Natural killer cell (primary cell): ENCODE results near the gene IFNA1. TPM values are rescaled to one million over a fixed set of nuclear protein-coding genes. Genes with fewer than 3 reads are reported as not detected.

Source experiments
- ATAC-seq, 3 donors: fragments of 150-1000 bp in 2 of 3; fragments of 200-7000 bp in 1 of 3; cut with Tn5 transposase; 1 replicate in 1 of 3; 2 replicates in 2 of 3; pipeline ENCODE4 v1.10.0; 2021; ENCODE audit warnings: mild to moderate bottlenecking in 2 of 3, moderate library complexity in 2 of 3
- DNase-seq, 2 donors: peaks; one replicate each; pipeline versions ENCODE4 v3.0.0 to v3.0.0-alpha.2; 2013 to 2021; ENCODE audit warnings: mixed read lengths in 1 of 2
- H3K27ac ChIP-seq: one replicate; pipeline ENCODE4 v1.5.1; 2013; ENCODE audit warnings: mild to moderate bottlenecking, low read length
- H3K27me3 ChIP-seq: one replicate; pipeline ENCODE4 v1.6.1; 2013; ENCODE audit warnings: low read length; ENCODE audit not compliant: control insufficient read depth, insufficient read depth
- H3K36me3 ChIP-seq: one replicate; pipeline ENCODE4 v1.6.1; 2013; ENCODE audit warnings: low read length; ENCODE audit not compliant: control insufficient read depth, insufficient read depth
- H3K4me1 ChIP-seq: one replicate; pipeline ENCODE4 v1.6.1; 2013; ENCODE audit warnings: low read length; ENCODE audit not compliant: control insufficient read depth, insufficient read depth
- H3K4me3 ChIP-seq: one replicate; pipeline ENCODE4 v1.5.1; 2013; ENCODE audit warnings: low read length
- H3K9me3 ChIP-seq: one replicate; pipeline ENCODE4 v1.6.1; 2013; ENCODE audit warnings: low read length; ENCODE audit not compliant: control insufficient read depth, insufficient read depth
- H3K27ac Mint-ChIP-seq, 2 donors: one replicate each; pipeline ENCODE4 v1.8.0; 2022; ENCODE audit warnings: mild to moderate bottlenecking in 2 of 2, mixed read lengths in 2 of 2, moderate library complexity in 1 of 2
- H3K27me3 Mint-ChIP-seq, 2 donors: one replicate each; pipeline ENCODE4 v1.8.0; 2022; ENCODE audit warnings: low read depth in 2 of 2, mixed read lengths in 2 of 2
- H3K36me3 Mint-ChIP-seq: one replicate; pipeline ENCODE4 v1.8.0; 2022; ENCODE audit warnings: mixed read lengths
- H3K4me1 Mint-ChIP-seq, 2 donors: one replicate each; pipeline ENCODE4 v1.8.0; 2022; ENCODE audit warnings: mixed read lengths in 2 of 2
- H3K4me3 Mint-ChIP-seq: one replicate; pipeline ENCODE4 v1.8.0; 2022; ENCODE audit warnings: mild to moderate bottlenecking, moderate library complexity, mixed read lengths
- H3K9me3 Mint-ChIP-seq, 2 donors: one replicate each; pipeline ENCODE4 v1.8.0; 2022; ENCODE audit warnings: mixed read lengths in 2 of 2
- WGBS: methylation state at CpG from one replicate; pipeline ENCODE4 v1.1.7; 2013; ENCODE audit warnings: missing lambda C conversion rate; ENCODE audit not compliant: insufficient coverage; 5-methylcytosine and 5-hydroxymethylcytosine counted together
- intact Hi-C: fragments of 100-400 bp; cut with micrococcal nuclease; formaldehyde crosslinking; loops from one replicate; pipeline ENCODE4 v1.14.2; 2022
- total RNA-seq, 4 donors: library from RNA; stranded (reverse); fragments of 120-200 nt in 1 of 4; gene quantifications; one replicate each; pipeline versions ENCODE4 v1.2.3 to v1.2.4, GENCODE V29; 2013 to 2022
- TF ChIP-seq, protein P1 (sequence below): fragments of 200-600 bp; IDR thresholded peaks from one replicate; pipeline ENCODE4 v1.8.0; 2022; ENCODE audit warnings: antibody characterized with exemption

Gene IFNA1
- total RNA-seq, 3 donors from 2014 or later (not counting 1 experiment from before 2014, with no cell fraction given) = not detected

DNA sequence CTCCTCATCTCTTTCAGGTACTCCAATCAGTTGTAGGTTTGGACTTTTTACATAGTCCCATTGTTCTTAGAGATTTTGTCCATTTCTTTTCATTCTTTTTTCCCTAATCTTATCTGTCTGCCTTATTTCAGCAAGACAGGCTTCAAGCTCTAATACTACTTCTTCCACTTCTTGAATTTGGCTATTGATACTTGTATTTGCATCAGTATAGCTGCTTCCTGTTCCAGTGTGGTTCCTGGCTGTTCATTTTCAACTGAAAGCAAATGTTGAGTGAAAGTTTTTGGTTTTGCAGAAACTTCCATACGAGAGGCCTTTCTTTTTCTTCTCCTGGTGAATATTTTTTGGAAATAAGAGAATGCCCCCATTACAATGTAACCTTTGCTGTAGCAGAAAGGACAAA, 12.0 kb upstream of the IFNA1 start:
- Histone ChIP-seq H3K27ac (no peak overlapping the region), H3K36me3 (no peaks in the 10 kb centered on the region), H3K27me3 (no peaks in the 10 kb centered on the region), H3K4me1 (no peaks in the 10 kb centered on the region), H3K9me3 (no peaks in the 10 kb centered on the region), H3K4me3 (no peak overlapping the region)
- DNase-seq (no peak), ATAC-seq (no peak)
- WGBS = 67% methylated on average over 1 of the region's 1 CpG
- TF ChIP-seq, protein P1, sequence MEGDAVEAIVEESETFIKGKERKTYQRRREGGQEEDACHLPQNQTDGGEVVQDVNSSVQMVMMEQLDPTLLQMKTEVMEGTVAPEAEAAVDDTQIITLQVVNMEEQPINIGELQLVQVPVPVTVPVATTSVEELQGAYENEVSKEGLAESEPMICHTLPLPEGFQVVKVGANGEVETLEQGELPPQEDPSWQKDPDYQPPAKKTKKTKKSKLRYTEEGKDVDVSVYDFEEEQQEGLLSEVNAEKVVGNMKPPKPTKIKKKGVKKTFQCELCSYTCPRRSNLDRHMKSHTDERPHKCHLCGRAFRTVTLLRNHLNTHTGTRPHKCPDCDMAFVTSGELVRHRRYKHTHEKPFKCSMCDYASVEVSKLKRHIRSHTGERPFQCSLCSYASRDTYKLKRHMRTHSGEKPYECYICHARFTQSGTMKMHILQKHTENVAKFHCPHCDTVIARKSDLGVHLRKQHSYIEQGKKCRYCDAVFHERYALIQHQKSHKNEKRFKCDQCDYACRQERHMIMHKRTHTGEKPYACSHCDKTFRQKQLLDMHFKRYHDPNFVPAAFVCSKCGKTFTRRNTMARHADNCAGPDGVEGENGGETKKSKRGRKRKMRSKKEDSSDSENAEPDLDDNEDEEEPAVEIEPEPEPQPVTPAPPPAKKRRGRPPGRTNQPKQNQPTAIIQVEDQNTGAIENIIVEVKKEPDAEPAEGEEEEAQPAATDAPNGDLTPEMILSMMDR = no peak
- Mint-ChIP-seq H3K27me3 (peaks cover 44 to 67% of the 10 kb centered on the region in 2 donors), H3K27ac (no peak overlapping the region), H3K36me3 (no peaks in the 10 kb centered on the region), H3K4me3 (no peak overlapping the region), H3K9me3 (no peaks in the 10 kb centered on the region), H3K4me1 (no peaks in the 10 kb centered on the region)
- intact Hi-C loops = no loop called here

DNA sequence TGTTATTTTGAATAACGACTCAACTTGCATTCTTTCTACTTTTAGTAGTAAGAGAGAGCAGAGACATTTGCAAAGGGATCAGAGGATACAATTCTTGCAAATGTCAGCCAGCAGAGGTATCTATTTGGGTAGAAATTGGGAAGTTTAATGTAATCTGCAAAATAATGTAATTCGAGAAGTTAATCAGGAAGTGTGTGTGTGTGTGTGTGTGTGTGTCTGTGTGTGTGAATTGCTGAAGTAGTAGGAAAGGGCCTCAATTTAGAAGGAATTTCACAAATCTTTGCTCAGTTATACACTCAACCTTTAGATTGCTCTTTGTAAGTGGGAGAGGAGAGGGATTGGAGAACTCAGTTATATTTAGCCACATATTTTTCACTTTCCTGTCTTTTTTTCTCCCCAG, 11.0 kb upstream of the IFNA1 start:
- no peak overlapping the region for H3K4me3 Mint-ChIP-seq
- H3K4me1 Mint-ChIP-seq = no peaks in the 10 kb centered on the region
- no peak overlapping the region for H3K27ac ChIP-seq
- peaks cover 47 to 71% of the 10 kb centered on the region in 2 donors for H3K27me3 Mint-ChIP-seq
- 66% methylated on average over 2 of the region's 2 CpGs for WGBS
- no peak overlapping the region for H3K4me3 ChIP-seq
- TF ChIP-seq, protein P1 = no peak
- no peak for ATAC-seq
- no peaks in the 10 kb centered on the region for H3K36me3 Mint-ChIP-seq
- no peaks in the 10 kb centered on the region for H3K36me3 ChIP-seq
- no peak for DNase-seq
- H3K9me3 Mint-ChIP-seq = no peaks in the 10 kb centered on the region
- H3K9me3 ChIP-seq = no peaks in the 10 kb centered on the region
- H3K27ac Mint-ChIP-seq = no peak overlapping the region
- H3K27me3 ChIP-seq = no peaks in the 10 kb centered on the region
- no peaks in the 10 kb centered on the region for H3K4me1 ChIP-seq
- intact Hi-C loops = no loop called here

DNA sequence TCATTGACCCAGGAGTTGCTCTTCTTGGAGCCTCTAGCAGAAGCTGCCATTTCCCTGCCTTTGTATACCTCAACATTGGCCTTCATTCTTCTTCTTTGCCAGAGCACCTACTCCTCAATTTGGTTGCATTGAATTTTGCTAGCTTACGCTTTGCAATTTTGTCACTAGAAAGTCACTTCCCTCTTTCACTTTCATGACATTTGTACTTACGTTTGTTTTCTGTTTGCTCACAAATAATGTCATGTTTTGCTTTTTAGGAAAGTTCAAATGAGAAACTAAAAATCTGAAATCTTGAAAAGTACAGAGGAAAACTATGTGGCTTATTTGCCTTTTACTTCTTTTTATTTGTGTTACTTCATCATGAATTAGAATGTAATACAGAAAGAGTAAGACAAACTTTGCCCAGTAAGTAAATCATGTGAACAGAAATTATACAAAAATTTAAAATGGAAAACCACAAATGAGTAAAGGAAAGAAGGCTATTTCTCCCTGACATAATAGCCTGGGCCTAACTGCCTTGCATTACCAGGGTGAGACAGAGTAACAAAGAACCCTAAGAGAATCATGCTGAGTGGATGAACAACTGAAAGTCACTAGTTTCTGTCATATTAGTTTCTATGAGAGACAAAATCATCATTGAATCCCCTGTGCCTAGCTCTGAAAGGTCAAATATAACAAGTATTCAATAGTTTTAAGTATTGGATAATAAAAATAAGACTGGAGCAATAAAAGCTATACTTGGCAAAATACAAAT, 7.4 kb upstream of the IFNA1 start:
- Histone ChIP-seq H3K27me3 (no peaks in the 10 kb centered on the region), H3K9me3 (no peaks in the 10 kb centered on the region), H3K4me3 (no peak overlapping the region), H3K4me1 (no peaks in the 10 kb centered on the region), H3K36me3 (no peaks in the 10 kb centered on the region), H3K27ac (no peak overlapping the region)
- Mint-ChIP-seq H3K4me1 (no peaks in the 10 kb centered on the region), H3K27ac (no peak overlapping the region), H3K27me3 (peaks cover 35 to 49% of the 10 kb centered on the region in 2 donors), H3K9me3 (no peaks in the 10 kb centered on the region), H3K36me3 (no peaks in the 10 kb centered on the region), H3K4me3 (no peak overlapping the region)
- ATAC-seq (no peak), DNase-seq (no peak)
- TF ChIP-seq, protein P1 = no peak
- intact Hi-C loops = no loop called here
- 56% methylated on average over 1 of the region's 2 CpGs for WGBS
